Osteoblast (primary cell): Measurements from ENCODE around the gene TNFAIP3. TPM values are rescaled to one million over a fixed set of nuclear protein-coding genes. Genes with fewer than 3 reads are reported as not detected.

Experiments used
- DNase-seq: peaks from one replicate; pipeline ENCODE4 v3.0.0; 2011; ENCODE audit warnings: low spot score, mixed read lengths; ENCODE audit not compliant: insufficient read length; ENCODE audit errors: missing footprints
- H2AFZ ChIP-seq: 2 replicates; pipeline ENCODE4 v1.6.0; 2011; ENCODE audit warnings: mild to moderate bottlenecking, low read length
- H3K27ac ChIP-seq: 2 replicates; pipeline ENCODE4 v1.5.1; 2011; ENCODE audit warnings: mild to moderate bottlenecking, low read depth, low read length, moderate library complexity
- H3K27me3 ChIP-seq: 2 replicates; pipeline ENCODE4 v1.6.0; 2012; ENCODE audit warnings: mild to moderate bottlenecking, control low read depth, inconsistent platforms, low read length, moderate library complexity; ENCODE audit not compliant: insufficient read depth
- H3K36me3 ChIP-seq: 2 replicates; pipeline ENCODE4 v1.5.1; 2011; ENCODE audit warnings: mild to moderate bottlenecking, low read length, control low read depth, moderate library complexity; ENCODE audit not compliant: insufficient read depth
- H3K4me1 ChIP-seq: 2 replicates; pipeline ENCODE4 v1.5.1; 2011; ENCODE audit warnings: mild to moderate bottlenecking, low read length, control low read depth, moderate library complexity; ENCODE audit not compliant: insufficient read depth
- H3K4me2 ChIP-seq: 2 replicates; pipeline ENCODE4 v1.6.0; 2011; ENCODE audit warnings: mild to moderate bottlenecking, low read length; ENCODE audit not compliant: insufficient read depth
- H3K4me3 ChIP-seq: fragments of 200-600 bp; sonication (generic); 3 replicates; pipeline ENCODE4 v1.5.1; 2012; ENCODE audit warnings: mild to moderate bottlenecking, low read length, inconsistent platforms; ENCODE audit not compliant: insufficient read depth
- H3K79me2 ChIP-seq: 2 replicates; pipeline ENCODE4 v1.6.0; 2012; ENCODE audit warnings: mild to moderate bottlenecking, low read length, control low read depth, inconsistent platforms; ENCODE audit not compliant: insufficient read depth
- H3K9me3 ChIP-seq: 2 replicates; pipeline ENCODE4 v1.5.1; 2011; ENCODE audit warnings: low read depth, low read length, control low read depth
- H4K20me1 ChIP-seq: 2 replicates; pipeline ENCODE4 v1.6.0; 2012; ENCODE audit warnings: mild to moderate bottlenecking, low read length, control low read depth; ENCODE audit not compliant: insufficient read depth
- CTCF ChIP-seq: IDR thresholded peaks from 2 replicates; pipeline ENCODE4 v1.5.1; 2011; ENCODE audit warnings: mild to moderate bottlenecking, low read depth, low read length, moderate library complexity; ENCODE audit errors: extremely low read depth
- total RNA-seq: library from RNA; depleted of rRNA; stranded (reverse); fragments of >200 nt; gene quantifications from 2 replicates; pipeline ENCODE4 v1.2.3, GENCODE V29; 2012

Gene TNFAIP3
- total RNA-seq, 1 donor = 10.5 TPM

GRCh38 chr6:137913434-137913833 is 46.4 kb downstream of the TNFAIP3 start:
- Histone ChIP-seq H2AFZ (no peak overlapping the region), H3K36me3 (no peaks in the 10 kb centered on the region), H3K27me3 (no peaks in the 10 kb centered on the region), H3K4me3 (no peak overlapping the region), H3K9me3 (no peaks in the 10 kb centered on the region), H3K79me2 (no peaks in the 10 kb centered on the region), H3K27ac (no peak overlapping the region), H3K4me2 (no peak overlapping the region), H4K20me1 (no peaks in the 10 kb centered on the region), H3K4me1 (peaks cover 13% of the 10 kb centered on the region)
- DNase-seq = no peak
- no peak for TF ChIP-seq CTCF

- no peak for TF ChIP-seq CTCF
- DNase-seq = no peak
- H3K36me3 ChIP-seq = no peaks in the 10 kb centered on the region
- H3K4me3 ChIP-seq = no peak overlapping the region
- H3K79me2 ChIP-seq = no peaks in the 10 kb centered on the region
- H3K9me3 ChIP-seq = no peaks in the 10 kb centered on the region
- H4K20me1 ChIP-seq = no peaks in the 10 kb centered on the region
- H3K4me2 ChIP-seq = no peak overlapping the region
- no peaks in the 10 kb centered on the region for H3K27me3 ChIP-seq
- H3K27ac ChIP-seq = no peak overlapping the region
- peaks cover 13% of the 10 kb centered on the region for H3K4me1 ChIP-seq
- H2AFZ ChIP-seq = no peak overlapping the region
These were observed 47.0 kb downstream of the TNFAIP3 start for GRCh38 chr6:137913996-137914529.

- no peak for TF ChIP-seq CTCF
- Histone ChIP-seq H3K27ac (no peak overlapping the region), H3K36me3 (no peaks in the 10 kb centered on the region), H2AFZ (no peak overlapping the region), H4K20me1 (no peaks in the 10 kb centered on the region), H3K79me2 (no peaks in the 10 kb centered on the region), H3K4me3 (no peak overlapping the region), H3K9me3 (no peaks in the 10 kb centered on the region), H3K27me3 (no peaks in the 10 kb centered on the region), H3K4me2 (no peak overlapping the region), H3K4me1 (peaks cover 13% of the 10 kb centered on the region)
- no peak for DNase-seq
These were observed 47.6 kb downstream of the TNFAIP3 start for GRCh38 chr6:137914530-137915193.

- Histone ChIP-seq H3K4me2 (no peak overlapping the region), H3K9me3 (no peaks in the 10 kb centered on the region), H2AFZ (no peak overlapping the region), H3K4me1 (peaks cover 4% of the 10 kb centered on the region), H3K27me3 (no peaks in the 10 kb centered on the region), H3K79me2 (no peaks in the 10 kb centered on the region), H3K36me3 (no peaks in the 10 kb centered on the region), H3K27ac (no peak overlapping the region), H4K20me1 (no peaks in the 10 kb centered on the region), H3K4me3 (no peak overlapping the region)
- no peak for TF ChIP-seq CTCF
- no peak for DNase-seq
These were observed 48.7 kb downstream of the TNFAIP3 start for GRCh38 chr6:137915790-137916189.
